ENCODE measurements around the gene CS.
A peak's percentile ranks its signal among the peaks of the same experiment; 100 is the strongest.
"Not testable (repeated sequence)": the region's sequence is repeated elsewhere in the genome, so short reads cannot be mapped to it uniquely, and the experiment has no call there.

The CS gene

GRCh38 chr12:56317675-56318074 is 17.5 kb upstream of the CS start:
- no peak for DNase-seq

- peak; percentile 84 for DNase-seq
Measured at GRCh38 chr12:56315622-56316473, 15.7 kb upstream of the CS start, which contains the start of gene CNPY2. CNPY2 (minus strand) TSS chr12:56315988; CDS start chr12:56315217, 771 bp downstream.

GRCh38 chr12:56315249-56315621 is 15.1 kb upstream of the CS start:
- DNase-seq, result no peak

- DNase-seq, result no peak
Measured at GRCh38 chr12:56311003-56311402, 10.9 kb upstream of the CS start.

- no peak for DNase-seq
Measured at GRCh38 chr12:56308714-56309113, 8.6 kb upstream of the CS start.

- no peak for DNase-seq
Measured at GRCh38 chr12:56307221-56307965, 7.3 kb upstream of the CS start.

- DNase-seq, result no peak
Measured at GRCh38 chr12:56304872-56305590, 4.9 kb upstream of the CS start.

- no peak for DNase-seq
Measured at GRCh38 chr12:56304276-56304675, 4.1 kb upstream of the CS start.

- no peak for DNase-seq
Measured at GRCh38 chr12:56300644-56301464, 724 bp upstream of the CS start.

- DNase-seq, result no peak
Measured at GRCh38 chr12:56299308-56299852, 750 bp downstream of the CS start.

GRCh38 chr12:56298828-56299227 is 1.3 kb downstream of the CS start:
- DNase-seq, result no peak

GRCh38 chr12:56297400-56297799 is 2.7 kb downstream of the CS start:
- no peak for DNase-seq

GRCh38 chr12:56296295-56296694 is 3.8 kb downstream of the CS start:
- no peak for DNase-seq

GRCh38 chr12:56293795-56294194 is 6.3 kb downstream of the CS start:
- DNase-seq, result no peak

- no peak for DNase-seq
Measured at GRCh38 chr12:56288705-56289387, 11.3 kb downstream of the CS start.

GRCh38 chr12:56286044-56286830 is 13.9 kb downstream of the CS start:
- DNase-seq, result no peak

- not testable (repeated sequence) for DNase-seq
Measured at GRCh38 chr12:56284263-56284662, 15.9 kb downstream of the CS start.

GRCh38 chr12:56282579-56282978 is 17.6 kb downstream of the CS start:
- no peak for DNase-seq

GRCh38 chr12:56282030-56282429 is 18.1 kb downstream of the CS start:
- DNase-seq, result no peak

GRCh38 chr12:56280849-56281248 is 19.3 kb downstream of the CS start:
- no peak for DNase-seq

GRCh38 chr12:56278905-56279304 is 21.2 kb downstream of the CS start:
- DNase-seq, result no peak
